Measurements from ENCODE around the gene HOOK2.

DNA sequence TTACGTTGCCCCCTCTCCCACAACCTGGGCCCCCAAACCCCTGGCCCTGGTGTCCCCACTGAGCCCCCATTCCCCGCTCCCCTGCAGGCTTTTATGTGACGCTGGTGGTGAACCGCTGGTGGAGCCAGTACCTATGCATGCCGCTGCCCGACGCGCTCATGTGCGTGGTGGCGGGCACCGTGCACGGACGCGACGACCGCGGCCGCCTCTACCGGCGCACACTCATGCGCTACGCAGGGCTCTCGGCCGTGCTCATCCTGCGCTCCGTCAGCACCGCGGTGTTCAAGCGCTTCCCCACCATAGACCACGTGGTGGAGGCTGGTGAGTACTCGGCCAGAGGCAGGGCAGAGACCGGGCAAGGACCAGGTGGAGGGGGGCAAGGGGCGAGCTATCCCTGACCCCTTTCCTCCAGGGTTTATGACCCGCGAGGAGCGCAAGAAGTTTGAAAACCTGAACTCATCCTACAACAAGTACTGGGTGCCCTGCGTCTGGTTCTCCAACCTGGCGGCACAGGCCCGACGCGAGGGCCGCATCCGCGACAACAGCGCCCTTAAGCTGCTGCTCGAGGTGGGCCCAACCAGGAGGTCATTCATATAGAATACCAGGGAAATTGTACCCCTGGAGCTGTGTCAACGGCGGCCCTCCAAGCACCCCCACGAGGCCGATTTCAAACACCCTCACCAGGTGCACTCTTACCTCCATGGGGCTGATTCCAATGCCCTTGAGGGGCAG lies 20.7 kb downstream of the HOOK2 start:
- TF ChIP-seq, protein P1, sequence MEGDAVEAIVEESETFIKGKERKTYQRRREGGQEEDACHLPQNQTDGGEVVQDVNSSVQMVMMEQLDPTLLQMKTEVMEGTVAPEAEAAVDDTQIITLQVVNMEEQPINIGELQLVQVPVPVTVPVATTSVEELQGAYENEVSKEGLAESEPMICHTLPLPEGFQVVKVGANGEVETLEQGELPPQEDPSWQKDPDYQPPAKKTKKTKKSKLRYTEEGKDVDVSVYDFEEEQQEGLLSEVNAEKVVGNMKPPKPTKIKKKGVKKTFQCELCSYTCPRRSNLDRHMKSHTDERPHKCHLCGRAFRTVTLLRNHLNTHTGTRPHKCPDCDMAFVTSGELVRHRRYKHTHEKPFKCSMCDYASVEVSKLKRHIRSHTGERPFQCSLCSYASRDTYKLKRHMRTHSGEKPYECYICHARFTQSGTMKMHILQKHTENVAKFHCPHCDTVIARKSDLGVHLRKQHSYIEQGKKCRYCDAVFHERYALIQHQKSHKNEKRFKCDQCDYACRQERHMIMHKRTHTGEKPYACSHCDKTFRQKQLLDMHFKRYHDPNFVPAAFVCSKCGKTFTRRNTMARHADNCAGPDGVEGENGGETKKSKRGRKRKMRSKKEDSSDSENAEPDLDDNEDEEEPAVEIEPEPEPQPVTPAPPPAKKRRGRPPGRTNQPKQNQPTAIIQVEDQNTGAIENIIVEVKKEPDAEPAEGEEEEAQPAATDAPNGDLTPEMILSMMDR (conservative IDR thresholded peaks at IDR 0.05; ENCODE audit: low read depth, low read length), result no peak
- no peak for TF ChIP-seq POLR2A (IDR thresholded peaks at IDR 0.05; ENCODE audit: low read depth, low read length)
- no peak for TF ChIP-seq MAFK (IDR thresholded peaks at IDR 0.05; ENCODE audit: low read depth, low read length)
- no peak for TF ChIP-seq RFX5 (IDR thresholded peaks at IDR 0.05; ENCODE audit: low read depth, low read length)
- TF ChIP-seq MXI1 (IDR thresholded peaks at IDR 0.05; ENCODE audit: borderline replicate concordance, low read depth, low read length), result no peak
- no peak for TF ChIP-seq RAD21 (IDR thresholded peaks at IDR 0.05; ENCODE audit: low read length)
- TF ChIP-seq, protein P2, sequence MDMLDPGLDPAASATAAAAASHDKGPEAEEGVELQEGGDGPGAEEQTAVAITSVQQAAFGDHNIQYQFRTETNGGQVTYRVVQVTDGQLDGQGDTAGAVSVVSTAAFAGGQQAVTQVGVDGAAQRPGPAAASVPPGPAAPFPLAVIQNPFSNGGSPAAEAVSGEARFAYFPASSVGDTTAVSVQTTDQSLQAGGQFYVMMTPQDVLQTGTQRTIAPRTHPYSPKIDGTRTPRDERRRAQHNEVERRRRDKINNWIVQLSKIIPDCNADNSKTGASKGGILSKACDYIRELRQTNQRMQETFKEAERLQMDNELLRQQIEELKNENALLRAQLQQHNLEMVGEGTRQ (IDR thresholded peaks at IDR 0.05; ENCODE audit: low read depth, low read length), result no peak
- no peak for TF ChIP-seq RCOR1 (IDR thresholded peaks at IDR 0.05; ENCODE audit: insufficient replicate concordance, low read length)
- TF ChIP-seq, protein P3, sequence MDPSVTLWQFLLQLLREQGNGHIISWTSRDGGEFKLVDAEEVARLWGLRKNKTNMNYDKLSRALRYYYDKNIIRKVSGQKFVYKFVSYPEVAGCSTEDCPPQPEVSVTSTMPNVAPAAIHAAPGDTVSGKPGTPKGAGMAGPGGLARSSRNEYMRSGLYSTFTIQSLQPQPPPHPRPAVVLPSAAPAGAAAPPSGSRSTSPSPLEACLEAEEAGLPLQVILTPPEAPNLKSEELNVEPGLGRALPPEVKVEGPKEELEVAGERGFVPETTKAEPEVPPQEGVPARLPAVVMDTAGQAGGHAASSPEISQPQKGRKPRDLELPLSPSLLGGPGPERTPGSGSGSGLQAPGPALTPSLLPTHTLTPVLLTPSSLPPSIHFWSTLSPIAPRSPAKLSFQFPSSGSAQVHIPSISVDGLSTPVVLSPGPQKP (IDR thresholded peaks at IDR 0.05; ENCODE audit: borderline replicate concordance, low read depth, low read length), result no peak
- TF ChIP-seq MAZ (IDR thresholded peaks at IDR 0.05; ENCODE audit: borderline replicate concordance, low read depth, low read length), result no peak
- no peak for TF ChIP-seq NFE2L2 (IDR thresholded peaks at IDR 0.05; ENCODE audit: low read depth, low read length)
- TF ChIP-seq CEBPB (IDR thresholded peaks at IDR 0.05; ENCODE audit: low read depth, low read length), result no peak
- no peak for TF ChIP-seq SMC3 (IDR thresholded peaks at IDR 0.05; ENCODE audit: low read depth, low read length)
